Fibroblast of lung (primary cell): ENCODE measurements around the gene PPP1R16B.

Experiments
- EZH2 ChIP-seq: IDR thresholded peaks from 2 replicates; pipeline ENCODE4 v1.5.1; 2012; ENCODE audit warnings: low read length, control low read depth, mild to moderate bottlenecking; ENCODE audit errors: missing control alignments
- TF ChIP-seq, protein P1 (sequence below), 2 donors: IDR thresholded peaks in 1 of 2; conservative IDR thresholded peaks in 1 of 2; 1 replicate in 1 of 2; 2 replicates in 1 of 2; pipeline ENCODE4 v1.5.1; 2011 to 2012; ENCODE audit warnings: low read length in 2 of 2, control low read depth in 1 of 2, inconsistent platforms in 1 of 2, low read depth in 1 of 2, mild to moderate bottlenecking in 1 of 2

DNA sequence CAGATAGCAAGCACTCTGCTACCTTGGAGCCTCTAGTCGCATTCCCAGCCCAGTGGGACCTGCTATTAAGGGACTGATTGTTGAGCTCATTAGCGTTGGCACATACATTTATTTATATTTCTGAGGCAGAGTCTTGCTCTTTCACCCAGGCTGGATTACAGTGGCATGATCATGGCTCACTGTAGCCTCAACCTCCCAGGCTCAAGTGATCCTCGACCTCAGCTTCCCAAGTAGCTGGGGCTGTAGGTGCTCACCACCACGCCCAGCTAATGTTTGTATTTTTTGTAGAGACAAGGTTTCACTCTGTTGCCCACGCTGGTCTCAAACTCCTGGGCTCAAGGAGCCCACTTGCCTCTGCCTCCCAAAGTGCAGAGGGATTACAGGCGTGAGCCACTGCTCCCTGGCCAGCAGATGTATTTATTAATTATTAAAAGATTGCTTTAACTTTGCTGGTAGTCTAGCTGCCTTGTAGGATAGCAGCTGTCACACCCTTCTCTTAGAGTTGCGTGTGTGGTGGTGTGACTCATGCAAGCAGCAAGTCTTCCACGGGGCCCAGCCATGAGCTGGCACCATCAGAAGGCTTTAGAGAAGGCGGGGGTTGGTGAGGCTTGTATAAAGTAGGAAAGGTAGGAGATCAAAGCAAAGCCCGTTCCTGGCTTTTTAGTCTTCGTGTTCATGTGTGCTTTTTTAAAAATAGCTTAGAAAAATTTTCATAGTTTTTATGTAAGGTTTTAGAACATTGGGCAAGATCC, 40.8 kb upstream of the PPP1R16B start:
- TF ChIP-seq, protein P1, sequence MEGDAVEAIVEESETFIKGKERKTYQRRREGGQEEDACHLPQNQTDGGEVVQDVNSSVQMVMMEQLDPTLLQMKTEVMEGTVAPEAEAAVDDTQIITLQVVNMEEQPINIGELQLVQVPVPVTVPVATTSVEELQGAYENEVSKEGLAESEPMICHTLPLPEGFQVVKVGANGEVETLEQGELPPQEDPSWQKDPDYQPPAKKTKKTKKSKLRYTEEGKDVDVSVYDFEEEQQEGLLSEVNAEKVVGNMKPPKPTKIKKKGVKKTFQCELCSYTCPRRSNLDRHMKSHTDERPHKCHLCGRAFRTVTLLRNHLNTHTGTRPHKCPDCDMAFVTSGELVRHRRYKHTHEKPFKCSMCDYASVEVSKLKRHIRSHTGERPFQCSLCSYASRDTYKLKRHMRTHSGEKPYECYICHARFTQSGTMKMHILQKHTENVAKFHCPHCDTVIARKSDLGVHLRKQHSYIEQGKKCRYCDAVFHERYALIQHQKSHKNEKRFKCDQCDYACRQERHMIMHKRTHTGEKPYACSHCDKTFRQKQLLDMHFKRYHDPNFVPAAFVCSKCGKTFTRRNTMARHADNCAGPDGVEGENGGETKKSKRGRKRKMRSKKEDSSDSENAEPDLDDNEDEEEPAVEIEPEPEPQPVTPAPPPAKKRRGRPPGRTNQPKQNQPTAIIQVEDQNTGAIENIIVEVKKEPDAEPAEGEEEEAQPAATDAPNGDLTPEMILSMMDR (conservative IDR thresholded peaks at IDR 0.05 in 1 of 2, IDR thresholded peaks at IDR 0.05 in 1 of 2; ENCODE audit: low read depth in 1 of 2, low read length in 2 of 2): no peak
- TF ChIP-seq EZH2: no peak
